EH (cell line): Measurements from ENCODE around the gene FCHSD2.
"Not testable (repeated sequence)": the region's sequence is repeated elsewhere in the genome, so short reads cannot be mapped to it uniquely, and the experiment has no call there.

Source experiments
- DNase-seq: peaks from one replicate; pipeline ENCODE4 v3.0.0-alpha.2; 2015; ENCODE audit warnings: low read depth

FCHSD2 gene

GRCh38 chr11:73059915-73060314, 82.2 kb downstream of the FCHSD2 start:
- DNase-seq: no peak

DNA sequence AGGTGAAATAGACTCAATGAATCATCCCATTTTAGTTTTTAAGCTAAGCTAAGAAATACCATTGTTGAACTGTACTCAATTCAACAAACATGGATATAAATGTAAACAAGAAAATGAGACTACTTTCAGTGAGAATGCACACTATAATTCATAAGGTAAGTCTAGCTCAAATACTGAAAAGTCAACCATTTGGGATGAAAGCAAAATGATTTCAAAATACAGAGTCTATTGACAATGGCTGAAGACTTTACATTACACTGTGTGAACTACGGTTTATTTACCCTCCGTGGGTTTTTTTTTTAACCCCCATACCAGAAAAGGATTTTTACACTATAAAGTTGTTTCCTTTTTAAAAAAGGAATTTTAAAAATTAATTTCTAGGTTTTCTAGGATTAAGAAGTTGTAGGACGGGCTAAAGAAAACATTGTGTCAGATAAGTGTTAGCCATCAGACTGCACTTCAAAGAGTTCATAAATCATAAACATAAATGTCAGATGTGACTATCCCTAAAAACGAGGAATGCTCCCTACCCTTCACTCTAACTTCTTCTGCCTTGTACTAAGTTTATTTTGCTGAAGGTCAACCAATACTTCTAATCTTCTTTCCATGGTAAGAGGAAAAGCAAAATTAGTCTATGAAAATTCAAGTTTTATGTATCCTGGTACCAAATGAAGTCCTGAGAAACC, 83.0 kb downstream of the FCHSD2 start:
- no peak for DNase-seq

DNA sequence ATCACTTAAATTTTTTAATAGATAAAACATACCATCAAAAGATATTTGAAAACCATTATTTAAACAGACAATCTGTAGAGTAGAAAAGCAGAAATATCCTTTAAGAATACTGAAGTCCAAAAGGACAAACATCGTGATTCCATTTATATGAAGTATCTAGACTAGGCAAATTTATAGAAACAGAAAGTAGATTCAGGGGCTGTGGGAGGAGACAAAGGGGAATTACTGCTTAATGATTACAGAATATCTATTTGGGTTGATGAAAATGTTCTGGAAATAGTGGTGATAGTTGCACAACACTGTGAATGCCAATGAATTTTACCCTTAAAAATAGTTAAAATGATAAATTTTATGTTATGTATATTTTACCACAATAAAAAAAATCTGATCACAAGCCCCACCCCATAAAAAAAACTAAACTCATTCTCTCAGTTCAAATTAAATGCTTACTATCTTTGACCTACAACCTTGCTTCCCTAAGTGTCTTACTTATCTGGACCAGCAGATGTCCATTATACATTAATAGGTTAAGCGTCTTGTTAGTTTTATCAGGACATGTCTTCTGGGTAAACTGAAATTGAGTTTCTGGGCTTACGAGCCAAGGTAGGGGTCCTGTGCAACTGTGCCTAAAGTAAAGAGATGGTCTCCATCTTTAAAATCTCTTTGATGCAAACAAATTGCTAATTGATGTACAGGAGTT, 86.3 kb downstream of the FCHSD2 start:
- no peak for DNase-seq

DNA sequence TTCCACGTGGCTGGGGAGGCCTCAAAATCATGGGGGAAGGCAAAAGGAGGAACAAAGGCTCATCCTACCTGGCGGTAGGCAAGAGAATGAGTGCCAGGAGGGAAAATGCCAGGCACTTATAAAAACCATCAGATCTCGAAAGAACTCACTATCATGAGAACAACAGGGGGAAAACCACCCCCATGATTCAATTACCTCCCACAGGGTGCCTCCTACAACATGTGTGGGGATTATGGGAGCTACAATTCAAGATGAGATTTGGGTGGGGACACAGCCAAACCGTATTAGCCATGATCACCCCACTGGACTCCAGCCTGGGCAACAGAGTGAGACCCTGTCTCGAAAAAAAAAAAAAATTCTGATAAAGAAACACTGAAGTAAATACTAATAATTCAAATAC, 87.1 kb downstream of the FCHSD2 start:
- no peak for DNase-seq

GRCh38 chr11:73053964-73054363, 88.2 kb downstream of the FCHSD2 start:
- no peak for DNase-seq

DNA sequence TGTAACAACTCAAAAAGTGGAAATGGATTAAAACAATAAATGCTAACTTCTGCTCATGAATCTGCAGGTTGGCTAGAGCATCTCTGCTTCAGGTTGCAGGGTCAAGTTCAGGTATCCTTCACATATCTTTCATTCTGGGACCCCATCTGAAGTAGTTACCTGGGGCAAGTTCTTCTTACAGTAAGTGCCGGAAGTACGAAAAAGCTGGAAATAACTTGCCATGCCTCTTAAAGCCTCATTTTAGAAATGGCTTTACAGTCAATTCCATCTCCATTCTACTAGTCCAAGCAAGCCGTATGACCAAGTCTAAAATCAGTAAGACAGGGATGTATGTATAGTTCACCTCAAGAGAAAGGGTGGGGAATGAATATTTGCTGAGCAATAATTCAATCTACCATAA, 93.7 kb downstream of the FCHSD2 start:
- no peak for DNase-seq

- DNase-seq: no peak
Observed at GRCh38 chr11:73047773-73048371, 94.2 kb downstream of the FCHSD2 start.

DNA sequence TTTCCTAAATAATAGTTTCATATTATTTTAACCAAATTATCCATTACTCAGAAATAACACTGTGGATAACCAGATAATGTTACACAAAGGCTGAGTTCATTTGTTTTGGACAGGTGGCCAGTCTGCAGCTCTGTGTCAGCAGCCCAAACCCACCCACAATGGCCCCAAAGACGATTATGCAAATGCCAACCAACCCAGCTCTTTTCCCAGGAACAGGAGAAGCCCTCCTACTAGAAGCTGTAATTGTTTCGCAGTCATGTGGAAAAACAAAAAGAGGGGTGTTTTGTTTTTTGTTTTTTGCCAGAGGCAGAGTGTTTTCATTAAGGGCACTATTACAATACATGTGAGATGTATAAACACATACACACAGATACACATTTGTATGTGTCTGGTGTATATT, 102.1 kb downstream of the FCHSD2 start:
- no peak for DNase-seq

- DNase-seq: no peak
Observed at GRCh38 chr11:73034777-73035176, 107.3 kb downstream of the FCHSD2 start.

DNA sequence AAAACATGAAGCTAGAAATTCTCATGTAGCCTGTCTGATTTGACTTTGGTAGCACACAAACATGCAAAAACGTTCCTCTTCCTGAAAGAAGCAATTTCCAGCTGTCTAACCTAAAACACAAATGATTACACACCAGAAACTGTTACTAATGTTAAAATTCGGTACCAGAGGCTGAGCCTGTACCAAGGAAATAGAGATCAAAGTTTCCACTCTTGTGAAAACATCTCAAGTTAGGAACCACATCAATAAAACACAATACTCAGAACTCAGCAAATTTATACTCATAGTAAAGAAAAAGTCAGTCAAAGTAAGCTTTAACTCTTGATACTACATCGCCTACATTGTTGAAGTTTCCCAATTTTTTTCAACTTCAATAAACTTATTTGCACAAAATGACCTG, 107.8 kb downstream of the FCHSD2 start:
- DNase-seq: no peak

GRCh38 chr11:73030130-73030529, 112.0 kb downstream of the FCHSD2 start:
- no peak for DNase-seq

DNA sequence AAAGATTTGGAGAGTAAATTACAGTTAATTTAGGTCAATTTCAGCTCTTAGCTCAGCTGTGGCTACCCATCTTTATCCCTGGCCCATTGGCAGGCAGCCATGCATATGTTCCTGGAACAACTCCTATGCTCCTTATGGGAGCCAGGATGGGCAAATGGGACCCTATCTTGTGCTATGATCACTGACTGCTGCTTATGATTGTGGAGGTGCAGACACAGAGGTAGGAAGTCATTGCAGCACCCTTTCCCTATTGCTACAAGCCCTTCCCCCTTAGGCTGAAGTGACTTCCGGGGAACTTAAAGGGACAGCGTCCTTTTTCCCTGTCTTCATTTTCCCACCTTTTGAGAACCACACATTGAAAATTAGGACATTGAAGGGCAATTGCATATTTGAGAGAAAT, 112.7 kb downstream of the FCHSD2 start:
- DNase-seq: no peak

- no peak for DNase-seq
Observed at GRCh38 chr11:73028611-73029010, 113.5 kb downstream of the FCHSD2 start.

GRCh38 chr11:73027840-73028239, 114.3 kb downstream of the FCHSD2 start:
- DNase-seq: not testable (repeated sequence)

- no peak for DNase-seq
Observed at GRCh38 chr11:73024639-73025038, 117.5 kb downstream of the FCHSD2 start.

DNA sequence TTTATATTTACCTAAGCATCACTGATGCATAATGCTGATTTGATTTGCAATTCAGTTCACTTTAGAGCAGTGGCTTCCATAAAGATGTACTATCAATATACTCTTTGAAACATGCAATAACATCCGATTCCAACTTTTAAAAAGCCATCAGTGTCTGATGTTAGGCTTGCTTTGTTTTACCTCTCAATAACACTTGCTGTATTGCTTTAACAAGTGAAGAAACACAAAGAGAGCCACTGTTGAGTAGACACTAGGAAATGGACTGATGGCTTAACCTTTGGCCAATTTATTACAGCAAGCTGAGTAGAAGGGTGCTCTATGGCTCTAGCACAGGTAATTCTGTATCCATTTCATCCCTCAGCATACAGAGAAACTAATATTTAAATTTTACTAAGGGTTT, 122.1 kb downstream of the FCHSD2 start:
- DNase-seq: no peak

GRCh38 chr11:73019449-73019848, 122.7 kb downstream of the FCHSD2 start:
- no peak for DNase-seq

DNA sequence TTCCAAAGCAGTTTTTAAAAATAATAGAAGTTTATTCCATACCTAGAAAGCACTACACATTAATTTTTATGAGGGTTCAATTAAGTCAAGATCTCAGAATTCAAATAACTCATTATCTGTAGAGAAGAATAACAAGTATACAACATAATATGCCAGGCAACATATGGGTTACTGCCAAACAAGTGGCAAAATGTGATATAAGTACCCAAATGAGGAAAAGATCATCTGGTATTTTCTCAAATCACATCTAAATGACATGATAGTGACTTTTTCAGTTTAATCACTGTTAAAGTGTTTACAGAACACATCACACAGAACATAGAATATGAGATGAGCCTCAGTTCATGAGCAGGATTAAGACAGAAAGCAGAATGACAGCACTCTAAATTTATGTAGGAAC, 123.3 kb downstream of the FCHSD2 start:
- no peak for DNase-seq

GRCh38 chr11:73017024-73017751, 124.9 kb downstream of the FCHSD2 start:
- no peak for DNase-seq

- no peak for DNase-seq
Observed at GRCh38 chr11:73013021-73013420, 129.1 kb downstream of the FCHSD2 start.

GRCh38 chr11:73012121-73012863, 129.8 kb downstream of the FCHSD2 start:
- DNase-seq: peak; percentile 67
